LNCAP (cell line): ENCODE results near the gene KCTD10.

Experiments
- TF ChIP-seq, protein P1 (sequence below): fragments of 450-650 bp; IDR thresholded peaks from 2 replicates; pipeline ENCODE4 v1.5.1; 2017; ENCODE audit warnings: mild to moderate bottlenecking

KCTD10 gene, protein sequence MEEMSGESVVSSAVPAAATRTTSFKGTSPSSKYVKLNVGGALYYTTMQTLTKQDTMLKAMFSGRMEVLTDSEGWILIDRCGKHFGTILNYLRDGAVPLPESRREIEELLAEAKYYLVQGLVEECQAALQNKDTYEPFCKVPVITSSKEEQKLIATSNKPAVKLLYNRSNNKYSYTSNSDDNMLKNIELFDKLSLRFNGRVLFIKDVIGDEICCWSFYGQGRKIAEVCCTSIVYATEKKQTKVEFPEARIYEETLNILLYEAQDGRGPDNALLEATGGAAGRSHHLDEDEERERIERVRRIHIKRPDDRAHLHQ

DNA sequence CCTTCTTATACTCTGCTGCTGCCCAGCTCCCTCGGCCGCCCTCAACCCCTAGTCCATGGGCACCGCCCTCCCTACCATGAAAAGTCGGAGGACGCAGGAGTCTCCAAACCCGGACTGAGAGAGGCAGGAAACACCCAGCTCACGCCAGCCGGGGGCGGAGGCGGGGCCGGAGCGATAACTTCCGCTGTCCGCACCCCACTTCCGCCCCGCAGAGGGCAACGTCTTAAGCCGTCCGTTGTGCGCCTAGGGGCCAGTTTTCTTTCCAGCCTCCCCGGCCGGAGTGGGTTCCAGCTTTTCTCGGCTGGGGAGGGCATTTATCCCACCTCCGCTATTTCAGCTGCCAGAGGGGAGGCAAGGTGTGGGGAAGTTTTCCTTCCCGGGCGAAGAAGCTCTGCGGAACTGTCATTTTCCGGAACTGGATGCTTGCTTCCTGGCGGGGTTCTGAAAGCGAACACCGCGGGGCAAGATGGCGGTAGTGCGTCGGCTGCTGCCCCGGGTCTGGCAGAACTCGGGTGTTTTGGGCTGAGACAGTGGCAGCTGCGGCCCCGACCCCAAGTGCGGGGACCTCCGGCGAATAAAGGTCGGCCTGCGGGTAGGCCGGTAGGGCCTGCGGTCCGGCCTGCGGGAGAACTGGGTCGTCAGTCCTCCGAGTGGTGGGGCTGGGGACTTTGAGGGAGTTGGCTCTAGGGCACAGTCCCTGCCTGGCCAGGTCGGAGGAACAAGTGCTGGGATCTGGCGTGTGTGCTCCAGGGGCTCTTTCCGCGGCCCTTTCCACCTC is at the start of gene KCTD10, which contains the start of gene UBE3B:
KCTD10 (minus strand) TSS at position 116 of the 778 bp plus-strand sequence; CDS start at position 78, 38 bp downstream.
UBE3B (plus strand) TSS at position 450 of the 778 bp plus-strand sequence. CDS start 5,918 bp downstream, outside the sequence.
- TF ChIP-seq, protein P1, sequence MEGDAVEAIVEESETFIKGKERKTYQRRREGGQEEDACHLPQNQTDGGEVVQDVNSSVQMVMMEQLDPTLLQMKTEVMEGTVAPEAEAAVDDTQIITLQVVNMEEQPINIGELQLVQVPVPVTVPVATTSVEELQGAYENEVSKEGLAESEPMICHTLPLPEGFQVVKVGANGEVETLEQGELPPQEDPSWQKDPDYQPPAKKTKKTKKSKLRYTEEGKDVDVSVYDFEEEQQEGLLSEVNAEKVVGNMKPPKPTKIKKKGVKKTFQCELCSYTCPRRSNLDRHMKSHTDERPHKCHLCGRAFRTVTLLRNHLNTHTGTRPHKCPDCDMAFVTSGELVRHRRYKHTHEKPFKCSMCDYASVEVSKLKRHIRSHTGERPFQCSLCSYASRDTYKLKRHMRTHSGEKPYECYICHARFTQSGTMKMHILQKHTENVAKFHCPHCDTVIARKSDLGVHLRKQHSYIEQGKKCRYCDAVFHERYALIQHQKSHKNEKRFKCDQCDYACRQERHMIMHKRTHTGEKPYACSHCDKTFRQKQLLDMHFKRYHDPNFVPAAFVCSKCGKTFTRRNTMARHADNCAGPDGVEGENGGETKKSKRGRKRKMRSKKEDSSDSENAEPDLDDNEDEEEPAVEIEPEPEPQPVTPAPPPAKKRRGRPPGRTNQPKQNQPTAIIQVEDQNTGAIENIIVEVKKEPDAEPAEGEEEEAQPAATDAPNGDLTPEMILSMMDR, result no peak

- TF ChIP-seq, protein P1, result no peak
Measured at GRCh38 chr12:109525279-109525585, 48.1 kb upstream of the KCTD10 start.

- TF ChIP-seq, protein P1, result no peak
Measured at GRCh38 chr12:109524466-109525278, 47.6 kb upstream of the KCTD10 start.

- TF ChIP-seq, protein P1, result no peak
Measured at GRCh38 chr12:109523504-109523903, 46.4 kb upstream of the KCTD10 start.

GRCh38 chr12:109523071-109523470 is 46.0 kb upstream of the KCTD10 start:
- TF ChIP-seq, protein P1, result no peak

GRCh38 chr12:109521831-109522230 is 44.7 kb upstream of the KCTD10 start:
- TF ChIP-seq, protein P1, result no peak

- TF ChIP-seq, protein P1, result no peak
Measured at GRCh38 chr12:109519787-109520186, 42.7 kb upstream of the KCTD10 start.
